HCT116 (cell line): ENCODE measurements around the gene WDR37. TPM values are rescaled to one million over a fixed set of nuclear protein-coding genes. Genes with fewer than 3 reads are reported as not detected.

Source experiments
- ATAC-seq: fragments of 200-7000 bp; cut with Tn5 transposase; 2 replicates; pipeline ENCODE4 v1.9.1; 2020; ENCODE audit warnings: mild to moderate bottlenecking, moderate library complexity
- BruUV-seq: library from RNA; stranded (reverse); fragments of 400-500 nt; replicated peaks from 2 replicates; lab custom pipeline; 2021; lab: Mats Ljungman, UMichigan
- CTCF ChIA-PET: fragments of 300-600 bp; sonication (Branson Sonifier 250); formaldehyde crosslinking; loops from one replicate; lab custom pipeline; 2021; ENCODE audit warnings: antibody characterized with exemption; lab: Charles Lee
- POLR2A ChIA-PET: fragments of 300-600, 350-600 bp; sonication (Branson Sonifier 250); formaldehyde crosslinking; loops from one replicate; lab custom pipeline; 2021; ENCODE audit warnings: antibody characterized with exemption; lab: Charles Lee
- RAD21 ChIA-PET, 2 experiments: fragments of 300-600 bp; sonication (Branson Sonifier 250); formaldehyde crosslinking; loops; one replicate each; lab custom pipeline; 2023; ENCODE audit warnings: low total read pairs in 2 of 2; ENCODE audit not compliant: uncharacterized antibody in 2 of 2, unreplicated experiment in 2 of 2, low non-redundant PET in 1 of 2; lab: Charles Lee
- DNase-seq: peaks from one replicate; pipeline ENCODE4 v3.0.0-alpha.2; 2010; ENCODE audit warnings: low read depth, low spot score
- H2AFZ ChIP-seq: fragments of 200-600 bp; shearing (Covaris generic), sonication (generic); 2 replicates; pipeline ENCODE4 v1.6.1; 2017; ENCODE audit warnings: low read depth, mixed run types, mixed read lengths, antibody characterized with exemption, low read length; ENCODE audit not compliant: poor library complexity, severe bottlenecking
- H3K27ac ChIP-seq: 2 replicates; pipeline ENCODE4 v1.5.1; 2012; ENCODE audit warnings: low read depth, low read length
- H3K27me3 ChIP-seq: fragments of 200-600 bp; sonication (generic); 2 replicates; pipeline ENCODE4 v1.6.1; 2016; ENCODE audit warnings: mixed run types, low read length, mixed read lengths; ENCODE audit not compliant: insufficient read depth
- H3K36me3 ChIP-seq, 2 experiments: fragments of 200-500 bp in 1 of 2; fragments of 200-600 bp in 1 of 2; sonication (Bioruptor generic) in 1 of 2; sonication (generic) in 1 of 2; 2 replicates each; pipeline versions ENCODE4 v1.5.1 to v1.6.1; 2014 to 2016; ENCODE audit warnings: low read length in 2 of 2, inconsistent platforms in 1 of 2, mixed read lengths in 1 of 2, mixed run types in 1 of 2; ENCODE audit not compliant: insufficient read depth in 2 of 2, control insufficient read depth in 1 of 2
- H3K4me1 ChIP-seq, 2 experiments: fragments of 200-600 bp in 1 of 2; sonication (generic) in 1 of 2; 2 replicates each; pipeline versions ENCODE4 v1.5.1 to v1.6.1; 2012 to 2017; ENCODE audit warnings: low read length in 2 of 2, inconsistent platforms in 1 of 2, mild to moderate bottlenecking in 1 of 2, mixed read lengths in 1 of 2, mixed run types in 1 of 2, moderate library complexity in 1 of 2; ENCODE audit not compliant: insufficient read depth in 2 of 2, control insufficient read depth in 1 of 2
- H3K4me2 ChIP-seq: fragments of 200-600 bp; sonication (generic); 2 replicates; pipeline ENCODE4 v1.6.1; 2017; ENCODE audit warnings: mixed run types, low read length, mixed read lengths
- H3K4me3 ChIP-seq, 2 experiments: fragments of 200-600 bp in 1 of 2; sonication (generic) in 1 of 2; replicated peaks in 1 of 2; 2 replicates each; pipeline ENCODE4 v1.5.1; 2011 to 2016; ENCODE audit warnings: low read length in 2 of 2, control low read depth in 1 of 2, low read depth in 1 of 2, mild to moderate bottlenecking in 1 of 2, mixed read lengths in 1 of 2, mixed run types in 1 of 2
- H3K79me2 ChIP-seq: fragments of 200-600 bp; sonication (generic); 2 replicates; pipeline ENCODE4 v1.6.1; 2017; ENCODE audit warnings: mild to moderate bottlenecking, mixed run types, low read length, moderate library complexity, mixed read lengths; ENCODE audit not compliant: insufficient read depth
- H3K9ac ChIP-seq: fragments of 200-600 bp; sonication (generic); 2 replicates; pipeline ENCODE4 v1.6.1; 2016; ENCODE audit warnings: low read length, mixed read lengths
- H3K9me2 ChIP-seq: fragments of 200-600 bp; sonication (generic), shearing (Covaris generic); 2 replicates; pipeline ENCODE4 v1.6.1; 2017; ENCODE audit warnings: mixed run types, mild to moderate bottlenecking, moderate library complexity; ENCODE audit not compliant: insufficient read depth
- H3K9me3 ChIP-seq, 2 experiments: fragments of 200-500 bp in 1 of 2; fragments of 200-600 bp in 1 of 2; sonication (Bioruptor generic) in 1 of 2; sonication (generic) in 1 of 2; 2 replicates each; pipeline ENCODE4 v1.6.1; 2014 to 2017; ENCODE audit warnings: low read length in 2 of 2, mixed read lengths in 2 of 2, inconsistent platforms in 1 of 2, low read depth in 1 of 2, mild to moderate bottlenecking in 1 of 2, mixed run types in 1 of 2, moderate library complexity in 1 of 2; ENCODE audit not compliant: control insufficient read depth in 1 of 2, insufficient read depth in 1 of 2
- H4K20me1 ChIP-seq: fragments of 200-600 bp; sonication (generic), shearing (Covaris generic); 2 replicates; pipeline ENCODE4 v1.6.1; 2017; ENCODE audit warnings: mixed run types, mild to moderate bottlenecking, moderate library complexity; ENCODE audit not compliant: insufficient read depth
- CBX3 ChIP-seq: IDR thresholded peaks from 2 replicates; pipeline ENCODE4 v1.6.1; 2012; ENCODE audit warnings: low read depth
- CEBPB ChIP-seq: IDR thresholded peaks from 2 replicates; pipeline ENCODE4 v1.6.1; 2012; ENCODE audit warnings: low read depth
- EGR1 ChIP-seq: IDR thresholded peaks from 2 replicates; pipeline ENCODE4 v1.6.1; 2012; ENCODE audit warnings: low read depth
- ELF1 ChIP-seq: IDR thresholded peaks from 2 replicates; pipeline ENCODE4 v1.6.1; 2012; ENCODE audit warnings: low read depth, borderline replicate concordance
- EZH2phosphoT487 ChIP-seq: fragments of 200-600 bp; IDR thresholded peaks from 2 replicates; pipeline ENCODE4 v1.6.1; 2018; ENCODE audit warnings: antibody characterized with exemption, borderline replicate concordance
- FOSL1 ChIP-seq: IDR thresholded peaks from 2 replicates; pipeline ENCODE4 v1.6.1; 2012; ENCODE audit warnings: low read depth
- JUND ChIP-seq: IDR thresholded peaks from 2 replicates; pipeline ENCODE4 v1.6.1; 2012
- POLR2A ChIP-seq: IDR thresholded peaks from 2 replicates; pipeline ENCODE4 v1.7.0; 2011; ENCODE audit warnings: borderline replicate concordance; ENCODE audit not compliant: insufficient read depth, insufficient read length; ENCODE audit errors: extremely low read depth
- POLR2AphosphoS5 ChIP-seq: IDR thresholded peaks from 2 replicates; pipeline ENCODE4 v1.6.1; 2011; ENCODE audit warnings: mild to moderate bottlenecking, low read depth, low read length, moderate library complexity
- RAD21 ChIP-seq: IDR thresholded peaks from 2 replicates; pipeline ENCODE4 v1.6.1; 2012; ENCODE audit warnings: low read depth, mild to moderate bottlenecking
- SIN3A ChIP-seq: IDR thresholded peaks from 2 replicates; pipeline ENCODE4 v1.6.1; 2012; ENCODE audit warnings: low read depth
- SRF ChIP-seq: IDR thresholded peaks from 2 replicates; pipeline ENCODE4 v1.6.1; 2012; ENCODE audit warnings: low read depth
- TCF7L2 ChIP-seq: IDR thresholded peaks from 2 replicates; pipeline ENCODE4 v1.7.0; 2011; ENCODE audit warnings: borderline replicate concordance, inconsistent platforms; ENCODE audit not compliant: insufficient read depth, insufficient read length; ENCODE audit errors: extremely low read depth
- ZFX ChIP-seq: fragments of 450-650 bp; IDR thresholded peaks from 2 replicates; pipeline ENCODE4 v1.6.1; 2017
- ZNF274 ChIP-seq: fragments of 200-500 bp; sonication (Bioruptor generic); IDR thresholded peaks from 2 replicates; pipeline ENCODE4 v1.6.1; 2014; ENCODE audit warnings: mild to moderate bottlenecking, low read depth, low read length, inconsistent platforms
- intact Hi-C: fragments of 100-400 bp; cut with micrococcal nuclease; formaldehyde crosslinking; loops from 2 replicates; pipeline ENCODE4 v1.10.0; 2022
- total RNA-seq: library from RNA; stranded (reverse); gene quantifications from one replicate; pipeline ENCODE4 v1.2.1, GENCODE V29; 2021; ENCODE audit not compliant: unreplicated experiment
- TF ChIP-seq, protein P1 (sequence below): IDR thresholded peaks from 2 replicates; pipeline ENCODE4 v1.6.1; 2012
- TF ChIP-seq, protein P2 (sequence below): IDR thresholded peaks from 2 replicates; pipeline ENCODE4 v1.6.1; 2011; ENCODE audit warnings: mild to moderate bottlenecking, low read length, moderate library complexity; ENCODE audit not compliant: insufficient replicate concordance; ENCODE audit errors: extremely low read depth
- TF ChIP-seq, protein P3 (sequence below): IDR thresholded peaks from 2 replicates; pipeline ENCODE4 v1.6.1; 2012; ENCODE audit warnings: low read depth
- TF ChIP-seq, protein P4 (sequence below): IDR thresholded peaks from 2 replicates; pipeline ENCODE4 v1.6.1; 2012

The WDR37 gene
- total RNA-seq, 1 experiment from 2014 or later = 9.1 TPM

DNA sequence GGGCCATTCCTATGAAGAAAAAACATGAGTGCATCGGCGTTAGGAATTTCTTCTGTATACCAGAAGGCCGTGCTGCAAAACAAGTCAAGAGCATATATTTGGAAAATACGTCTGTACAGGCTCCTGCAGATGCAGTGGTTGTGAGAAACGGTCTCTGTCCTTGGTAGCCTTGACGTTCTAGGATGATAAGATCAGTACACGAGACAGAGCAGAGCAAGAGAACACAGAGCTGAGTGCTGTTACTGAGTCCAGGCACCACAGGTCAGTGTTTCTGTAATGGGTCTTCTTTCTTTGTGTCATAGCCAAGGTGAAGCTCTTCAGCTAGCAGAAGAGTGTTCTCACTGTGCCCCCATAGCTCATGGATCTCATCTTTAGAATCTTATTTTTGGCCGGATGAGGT, 62.8 kb downstream of the WDR37 start:
- RAD21 ChIA-PET = no interaction called here
- Histone ChIP-seq H3K4me1 (no peaks in the 10 kb centered on the region), H4K20me1 (no peaks in the 10 kb centered on the region), H3K36me3 (peaks cover 2 to 4% of the 10 kb centered on the region in 2 experiments; a peak in 2 of 4 replicates), H3K9me2 (no peaks in the 10 kb centered on the region), H3K27ac (no peak overlapping the region), H3K9me3 (no peaks in the 10 kb centered on the region), H3K9ac (no peak overlapping the region), H3K79me2 (no peaks in the 10 kb centered on the region), H3K4me2 (no peak overlapping the region), H3K27me3 (no peaks in the 10 kb centered on the region), H2AFZ (no peak overlapping the region)
- intact Hi-C loops = no loop called here
- ATAC-seq = no peak
- BruUV-seq = no TSS peak
- DNase-seq = no peak
- CTCF ChIA-PET = no interaction called here
- TF ChIP-seq ZFX (no peak), EGR1 (no peak), CEBPB (no peak), RAD21 (no peak), CBX3 (no peak), FOSL1 (no peak), ZNF274 (no peak), POLR2AphosphoS5 (no peak), POLR2A (no peak), SRF (no peak), ELF1 (no peak), SIN3A (no peak), EZH2phosphoT487 (no peak), JUND (no peak), TCF7L2 (no peak)
- TF ChIP-seq, protein P1, sequence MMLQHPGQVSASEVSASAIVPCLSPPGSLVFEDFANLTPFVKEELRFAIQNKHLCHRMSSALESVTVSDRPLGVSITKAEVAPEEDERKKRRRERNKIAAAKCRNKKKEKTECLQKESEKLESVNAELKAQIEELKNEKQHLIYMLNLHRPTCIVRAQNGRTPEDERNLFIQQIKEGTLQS = no peak
- TF ChIP-seq, protein P2, sequence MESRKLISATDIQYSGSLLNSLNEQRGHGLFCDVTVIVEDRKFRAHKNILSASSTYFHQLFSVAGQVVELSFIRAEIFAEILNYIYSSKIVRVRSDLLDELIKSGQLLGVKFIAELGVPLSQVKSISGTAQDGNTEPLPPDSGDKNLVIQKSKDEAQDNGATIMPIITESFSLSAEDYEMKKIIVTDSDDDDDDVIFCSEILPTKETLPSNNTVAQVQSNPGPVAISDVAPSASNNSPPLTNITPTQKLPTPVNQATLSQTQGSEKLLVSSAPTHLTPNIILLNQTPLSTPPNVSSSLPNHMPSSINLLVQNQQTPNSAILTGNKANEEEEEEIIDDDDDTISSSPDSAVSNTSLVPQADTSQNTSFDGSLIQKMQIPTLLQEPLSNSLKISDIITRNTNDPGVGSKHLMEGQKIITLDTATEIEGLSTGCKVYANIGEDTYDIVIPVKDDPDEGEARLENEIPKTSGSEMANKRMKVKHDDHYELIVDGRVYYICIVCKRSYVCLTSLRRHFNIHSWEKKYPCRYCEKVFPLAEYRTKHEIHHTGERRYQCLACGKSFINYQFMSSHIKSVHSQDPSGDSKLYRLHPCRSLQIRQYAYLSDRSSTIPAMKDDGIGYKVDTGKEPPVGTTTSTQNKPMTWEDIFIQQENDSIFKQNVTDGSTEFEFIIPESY = no peak
- TF ChIP-seq, protein P3, sequence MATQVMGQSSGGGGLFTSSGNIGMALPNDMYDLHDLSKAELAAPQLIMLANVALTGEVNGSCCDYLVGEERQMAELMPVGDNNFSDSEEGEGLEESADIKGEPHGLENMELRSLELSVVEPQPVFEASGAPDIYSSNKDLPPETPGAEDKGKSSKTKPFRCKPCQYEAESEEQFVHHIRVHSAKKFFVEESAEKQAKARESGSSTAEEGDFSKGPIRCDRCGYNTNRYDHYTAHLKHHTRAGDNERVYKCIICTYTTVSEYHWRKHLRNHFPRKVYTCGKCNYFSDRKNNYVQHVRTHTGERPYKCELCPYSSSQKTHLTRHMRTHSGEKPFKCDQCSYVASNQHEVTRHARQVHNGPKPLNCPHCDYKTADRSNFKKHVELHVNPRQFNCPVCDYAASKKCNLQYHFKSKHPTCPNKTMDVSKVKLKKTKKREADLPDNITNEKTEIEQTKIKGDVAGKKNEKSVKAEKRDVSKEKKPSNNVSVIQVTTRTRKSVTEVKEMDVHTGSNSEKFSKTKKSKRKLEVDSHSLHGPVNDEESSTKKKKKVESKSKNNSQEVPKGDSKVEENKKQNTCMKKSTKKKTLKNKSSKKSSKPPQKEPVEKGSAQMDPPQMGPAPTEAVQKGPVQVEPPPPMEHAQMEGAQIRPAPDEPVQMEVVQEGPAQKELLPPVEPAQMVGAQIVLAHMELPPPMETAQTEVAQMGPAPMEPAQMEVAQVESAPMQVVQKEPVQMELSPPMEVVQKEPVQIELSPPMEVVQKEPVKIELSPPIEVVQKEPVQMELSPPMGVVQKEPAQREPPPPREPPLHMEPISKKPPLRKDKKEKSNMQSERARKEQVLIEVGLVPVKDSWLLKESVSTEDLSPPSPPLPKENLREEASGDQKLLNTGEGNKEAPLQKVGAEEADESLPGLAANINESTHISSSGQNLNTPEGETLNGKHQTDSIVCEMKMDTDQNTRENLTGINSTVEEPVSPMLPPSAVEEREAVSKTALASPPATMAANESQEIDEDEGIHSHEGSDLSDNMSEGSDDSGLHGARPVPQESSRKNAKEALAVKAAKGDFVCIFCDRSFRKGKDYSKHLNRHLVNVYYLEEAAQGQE = no peak
- TF ChIP-seq, protein P4, sequence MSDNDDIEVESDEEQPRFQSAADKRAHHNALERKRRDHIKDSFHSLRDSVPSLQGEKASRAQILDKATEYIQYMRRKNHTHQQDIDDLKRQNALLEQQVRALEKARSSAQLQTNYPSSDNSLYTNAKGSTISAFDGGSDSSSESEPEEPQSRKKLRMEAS = no peak
- TF ChIP-seq, all 23 proteins: peak for 0
- H3K4me3 ChIP-seq = no peak overlapping the region
- POLR2A ChIA-PET = no interaction called here
